ENCODE measurements around the gene ACSS1.

Gene ACSS1

GRCh38 chr20:25025986-25026605 is 31.8 kb downstream of the ACSS1 start:
- DNase-seq, result no peak

GRCh38 chr20:25025091-25025861 is 32.7 kb downstream of the ACSS1 start:
- no peak for DNase-seq

- no peak for DNase-seq
These were observed 33.8 kb downstream of the ACSS1 start for GRCh38 chr20:25024171-25024570.

DNA sequence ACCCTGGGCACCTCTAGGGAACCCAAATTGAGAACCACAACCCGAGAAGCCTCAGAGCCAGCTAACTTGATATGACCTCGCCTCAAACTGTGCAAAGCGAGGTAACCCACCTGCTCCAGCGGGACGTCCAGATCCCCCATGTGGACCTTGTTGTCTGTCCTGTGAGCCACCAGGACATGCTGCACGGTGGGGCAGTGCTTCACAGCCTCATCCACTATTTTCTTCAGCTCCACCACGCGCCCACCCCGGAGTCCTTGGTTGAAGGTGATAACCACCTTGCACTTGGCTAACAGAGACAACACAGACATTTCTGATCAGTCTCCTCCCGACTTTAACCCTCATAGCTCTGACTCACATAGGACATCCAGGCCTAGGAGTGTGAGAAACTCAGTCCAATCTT is 34.6 kb downstream of the ACSS1 start:
- DNase-seq, result no peak

DNA sequence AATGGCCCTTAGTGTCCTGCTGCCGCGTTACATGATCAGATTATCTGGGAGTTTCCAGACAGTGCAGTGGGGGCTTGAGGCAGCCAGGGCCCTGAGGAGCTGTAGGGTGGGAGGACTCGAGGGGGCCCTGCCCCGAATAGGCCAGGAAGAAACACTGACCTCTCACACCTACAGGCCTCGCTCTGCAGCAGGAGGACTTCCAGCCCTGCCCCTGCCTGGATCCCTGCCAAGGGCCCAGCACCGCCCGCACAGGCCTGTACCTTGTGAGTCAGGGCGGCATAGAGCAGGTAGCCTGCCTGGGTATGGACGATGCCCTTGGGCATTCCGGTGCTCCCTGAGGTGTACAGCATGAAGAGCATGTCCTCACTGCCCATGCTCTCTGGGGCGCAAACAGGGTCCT is 35.3 kb downstream of the ACSS1 start:
- DNase-seq, result no peak

- no peak for DNase-seq
These were observed 36.6 kb downstream of the ACSS1 start for GRCh38 chr20:25021336-25021735.

DNA sequence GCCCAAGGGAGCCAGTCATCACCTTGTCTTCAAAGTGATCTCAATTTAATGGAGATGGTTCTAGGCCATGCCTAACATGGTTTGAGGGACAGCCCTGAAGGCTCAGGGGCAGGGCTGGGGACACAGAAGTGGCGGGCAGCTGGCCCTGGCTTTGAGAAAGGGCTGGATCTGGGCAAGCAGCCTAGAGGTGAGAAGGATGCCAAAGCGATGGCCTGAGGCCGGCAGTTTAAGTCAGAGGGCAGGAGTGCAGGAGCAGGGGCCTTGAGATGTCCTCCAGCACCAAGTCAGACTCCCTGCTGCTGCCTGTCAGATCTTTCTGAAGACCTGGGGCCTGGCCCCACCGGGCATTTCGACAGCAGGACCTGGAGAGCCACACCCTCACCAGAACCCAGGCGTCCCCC is 37.0 kb downstream of the ACSS1 start:
- DNase-seq, result no peak

GRCh38 chr20:25020345-25020744 is 37.6 kb downstream of the ACSS1 start:
- no peak for DNase-seq

GRCh38 chr20:25019381-25020155 is 38.4 kb downstream of the ACSS1 start:
- DNase-seq, result no peak

- DNase-seq, result no peak
These were observed 39.1 kb downstream of the ACSS1 start for GRCh38 chr20:25018841-25019240.

DNA sequence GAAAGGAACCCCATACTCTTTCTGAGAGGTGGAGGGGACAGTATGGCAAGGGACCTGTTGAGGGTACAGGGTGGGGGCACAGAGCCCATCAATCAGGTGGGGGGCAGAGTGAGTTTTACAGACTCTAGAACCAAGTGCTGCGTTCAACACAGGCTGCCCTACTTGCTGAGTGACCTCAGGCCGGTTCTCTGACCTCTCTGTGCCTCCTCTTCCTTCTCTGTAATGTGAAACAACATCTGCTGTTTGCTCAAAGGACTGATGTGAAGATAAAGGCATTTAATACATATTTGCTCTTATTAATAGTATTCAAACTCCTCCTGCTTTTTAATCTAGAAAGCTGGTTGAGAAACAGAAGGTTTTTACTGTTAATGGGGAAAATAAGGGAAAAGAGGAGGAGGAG is 39.5 kb downstream of the ACSS1 start:
- DNase-seq, result no peak

DNA sequence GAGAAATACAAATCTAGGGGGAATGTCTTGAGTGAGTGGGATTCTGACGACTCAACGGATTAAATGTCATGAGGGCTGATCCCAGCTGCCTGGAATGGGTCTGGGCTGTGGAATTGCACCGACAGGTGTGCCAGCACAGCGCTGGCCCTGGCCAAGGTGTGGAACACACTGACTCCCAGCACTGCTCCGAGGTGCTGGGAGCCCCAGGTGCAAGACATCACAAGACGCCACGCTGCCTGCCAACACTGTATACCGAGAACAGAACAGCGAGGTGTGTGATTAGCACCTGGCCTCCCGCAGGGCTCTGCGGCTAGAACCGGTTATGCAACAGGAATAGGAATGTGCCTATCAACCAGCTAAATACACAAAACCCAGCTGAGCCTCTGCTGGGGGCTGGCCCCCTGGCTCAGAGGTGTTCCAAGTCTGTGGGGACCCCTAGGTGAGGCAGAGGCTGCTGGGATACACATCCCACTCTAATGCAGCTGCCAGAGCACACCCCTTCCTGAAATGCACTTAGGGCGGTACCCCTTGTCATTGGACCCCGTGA is 40.6 kb downstream of the ACSS1 start:
- DNase-seq, result no peak

GRCh38 chr20:25016471-25016870 is 41.5 kb downstream of the ACSS1 start:
- DNase-seq, result no peak

- DNase-seq, result no peak
These were observed 42.0 kb downstream of the ACSS1 start for GRCh38 chr20:25015986-25016385.

DNA sequence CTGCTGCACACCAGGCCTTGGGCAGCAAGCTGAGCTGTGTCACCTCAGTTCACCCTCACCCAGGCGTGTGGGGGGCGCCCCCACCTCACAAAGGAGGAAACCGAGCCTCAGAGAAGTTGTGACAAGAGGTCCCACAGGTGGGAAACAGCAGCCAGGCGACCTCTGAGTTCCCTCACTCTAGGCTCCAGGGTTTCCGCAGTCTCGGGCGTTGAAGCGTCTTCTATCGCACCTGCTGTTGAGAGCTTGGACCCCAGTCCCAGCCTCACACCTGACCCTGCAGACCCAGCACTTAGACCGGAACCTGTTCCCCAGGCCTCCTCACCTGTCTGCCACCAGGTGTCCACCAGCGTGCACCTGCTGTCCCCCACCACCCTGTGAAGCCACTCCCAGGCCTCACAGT is 43.1 kb downstream of the ACSS1 start:
- DNase-seq, result no peak

DNA sequence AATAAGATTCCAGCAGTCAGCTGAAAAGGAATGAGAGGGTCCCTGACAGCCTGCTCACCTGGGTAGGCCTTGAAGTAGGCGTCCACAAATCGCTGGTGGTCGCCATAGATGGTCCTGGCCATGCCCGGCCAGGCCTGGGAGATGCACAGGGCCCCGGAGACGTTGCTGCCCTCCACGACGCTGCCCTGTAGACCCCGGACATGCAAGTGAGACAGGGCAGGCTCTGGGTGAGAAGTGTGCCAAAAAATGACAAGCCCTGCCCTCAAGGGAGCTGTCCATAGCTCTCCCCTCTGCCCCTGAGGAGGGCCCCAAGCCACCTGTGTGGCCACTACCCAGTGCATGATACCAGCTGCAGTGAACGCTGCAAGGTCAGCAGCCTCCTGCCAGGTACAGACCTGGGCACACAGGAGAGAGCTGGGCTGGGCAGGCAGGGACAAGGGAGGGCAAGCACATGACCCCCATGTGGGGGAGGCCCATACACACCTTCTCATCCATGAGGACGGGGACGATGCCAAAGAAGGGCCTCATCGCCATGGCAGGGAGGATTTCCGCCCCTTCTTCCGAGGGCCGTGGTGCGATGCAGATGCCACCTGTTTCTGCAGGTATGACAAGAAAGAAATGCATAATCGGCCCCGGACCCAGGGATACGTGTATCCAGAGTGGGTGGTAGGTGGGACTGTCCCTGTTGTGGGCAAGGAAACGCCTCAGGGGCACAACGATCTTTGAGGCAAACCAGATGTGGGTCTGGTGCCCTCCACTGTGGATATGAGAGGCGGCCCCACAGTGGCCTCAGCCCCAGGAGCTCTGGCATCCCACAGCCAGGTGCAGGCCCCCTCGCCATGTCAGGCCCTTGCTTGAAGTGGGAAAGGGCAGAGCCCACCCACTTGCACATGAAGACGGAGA is 44.2 kb downstream of the ACSS1 start:
- no peak for DNase-seq

- no peak for DNase-seq
These were observed 45.2 kb downstream of the ACSS1 start for GRCh38 chr20:25012616-25013189.

GRCh38 chr20:25011831-25012241 is 46.1 kb downstream of the ACSS1 start:
- no peak for DNase-seq

GRCh38 chr20:25011261-25011660 is 46.7 kb downstream of the ACSS1 start:
- DNase-seq, result no peak

- no peak for DNase-seq
These were observed 48.5 kb downstream of the ACSS1 start for GRCh38 chr20:25009218-25010145.
